Nucleus accumbens (tissue), 56 donors: ENCODE results near the gene VPS13D.

Source experiments
- DNase-seq, 56 donors: peaks; one replicate each; lab custom pipeline; 2025; lab: John Stamatoyannopoulos, UW

Gene VPS13D

DNA sequence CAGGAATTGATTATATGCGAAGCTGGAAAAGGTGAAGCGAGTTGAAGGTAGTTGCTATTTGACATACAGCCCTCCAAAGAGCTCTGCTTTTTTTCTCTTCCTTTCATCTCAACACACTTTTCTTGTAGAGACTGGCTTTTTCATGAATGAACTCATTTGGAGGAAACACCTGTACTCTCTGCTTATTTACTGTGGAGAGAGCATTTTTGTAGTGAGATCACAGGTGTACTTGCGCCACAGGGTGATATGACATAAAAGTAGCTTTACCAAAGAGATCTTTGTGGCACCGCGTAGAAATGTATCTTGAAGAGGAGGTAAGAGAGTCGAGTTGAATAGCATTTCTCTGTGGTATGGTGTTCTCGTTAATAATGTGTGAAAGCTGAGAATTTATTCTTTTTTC, 187.6 kb downstream of the VPS13D start:
- no peak for DNase-seq

DNA sequence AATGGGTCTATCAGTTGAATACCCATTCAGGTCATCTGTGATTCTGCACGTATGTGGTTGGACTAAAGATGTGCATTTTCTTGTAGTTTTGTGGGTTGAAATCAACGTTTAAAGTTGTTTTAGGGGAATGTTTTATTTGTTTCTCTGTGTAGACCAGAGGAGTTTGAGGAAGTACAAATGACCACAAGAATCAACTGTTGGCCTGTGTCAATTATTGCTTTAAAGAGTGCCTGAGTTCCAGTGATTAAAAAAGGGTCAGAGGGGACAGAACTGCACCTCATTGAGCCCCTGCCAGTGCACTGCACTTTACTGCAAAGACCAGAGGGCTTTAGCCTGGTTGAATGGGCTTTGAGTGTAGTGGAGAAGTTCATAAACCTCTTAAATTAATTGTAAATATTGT, 190.3 kb downstream of the VPS13D start:
- no peak for DNase-seq

DNA sequence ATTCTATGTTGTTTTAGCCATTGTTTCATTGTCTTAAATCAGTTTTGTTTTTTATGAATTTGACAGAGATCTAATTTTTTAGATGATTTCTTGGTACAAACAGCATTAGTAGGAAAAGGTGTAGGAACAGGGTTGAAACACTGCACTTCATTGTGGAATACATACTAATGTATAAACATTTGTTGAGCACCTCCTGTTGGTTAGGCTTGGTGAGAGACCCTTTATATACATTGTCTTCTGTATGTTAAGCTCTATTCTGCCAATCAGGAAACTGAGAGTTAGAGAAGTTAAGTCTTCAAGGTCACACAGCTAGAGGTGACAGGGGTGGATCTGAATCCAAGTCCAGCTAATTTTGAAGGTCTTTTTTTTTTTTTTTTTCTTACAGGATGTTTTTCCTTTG, 192.7 kb downstream of the VPS13D start:
- no peak for DNase-seq

DNA sequence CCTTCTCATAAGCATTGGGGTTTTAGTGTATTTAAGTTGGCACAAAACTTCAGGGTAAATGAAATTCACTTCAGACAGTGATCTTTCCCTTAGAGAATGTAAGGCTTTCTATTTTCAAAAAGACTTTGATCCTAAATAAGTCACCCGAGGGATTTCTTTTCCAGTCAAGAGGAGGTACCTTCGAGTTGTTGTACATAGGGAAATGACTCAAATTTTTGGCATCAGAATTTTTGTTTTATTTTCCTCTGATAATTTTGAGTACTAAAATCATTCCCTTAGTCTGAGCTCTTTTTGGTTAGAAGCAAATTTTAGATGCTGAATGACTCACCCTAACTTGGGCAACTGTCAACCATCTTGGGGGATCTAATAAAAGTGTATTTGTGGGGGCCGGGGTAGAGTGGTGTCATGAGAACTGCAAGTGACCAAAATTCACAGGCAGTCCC, 194.3 kb downstream of the VPS13D start:
- DNase-seq, result no peak

DNA sequence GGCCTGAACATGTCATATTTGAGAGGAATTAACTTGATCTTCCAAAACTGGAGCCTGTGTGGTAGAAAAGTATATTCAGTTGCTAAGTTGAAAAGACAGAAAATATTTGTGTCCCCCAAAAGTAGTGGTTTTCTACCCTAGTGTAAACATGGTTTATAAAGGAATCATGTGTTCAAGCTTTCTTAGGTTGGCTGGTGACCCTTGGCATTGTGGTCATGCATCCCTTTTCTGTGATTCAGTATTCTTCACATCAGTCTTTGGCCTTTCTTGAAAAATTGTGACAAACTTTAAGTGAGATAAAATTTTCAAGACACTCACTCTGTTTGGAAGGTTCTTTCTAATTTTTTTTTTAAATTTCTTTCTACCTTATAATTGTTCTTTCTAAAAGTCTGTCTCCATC, 195.0 kb downstream of the VPS13D start:
- no peak for DNase-seq

DNA sequence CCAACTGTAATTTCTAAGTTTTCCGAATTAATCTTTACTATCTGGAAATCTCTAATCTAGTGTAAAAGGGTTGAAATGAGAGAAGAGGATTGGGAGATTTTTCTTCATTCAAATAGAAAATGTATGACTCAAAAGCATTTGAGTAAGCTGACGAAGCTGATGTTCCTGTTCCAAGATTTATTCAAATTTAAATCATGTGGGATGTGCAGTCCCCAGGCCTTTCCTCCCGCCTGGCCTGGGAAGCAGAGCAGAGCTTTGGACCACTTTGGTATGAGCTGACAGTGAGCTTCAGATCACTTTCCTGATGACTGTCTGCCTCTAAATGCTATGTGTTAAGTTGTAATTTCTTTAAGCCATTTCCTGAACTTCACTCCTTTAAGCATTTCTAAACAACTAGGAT, 196.2 kb downstream of the VPS13D start:
- DNase-seq, result peak in 4 of 56 donors; percentile 10 to 16 (median 14)

DNA sequence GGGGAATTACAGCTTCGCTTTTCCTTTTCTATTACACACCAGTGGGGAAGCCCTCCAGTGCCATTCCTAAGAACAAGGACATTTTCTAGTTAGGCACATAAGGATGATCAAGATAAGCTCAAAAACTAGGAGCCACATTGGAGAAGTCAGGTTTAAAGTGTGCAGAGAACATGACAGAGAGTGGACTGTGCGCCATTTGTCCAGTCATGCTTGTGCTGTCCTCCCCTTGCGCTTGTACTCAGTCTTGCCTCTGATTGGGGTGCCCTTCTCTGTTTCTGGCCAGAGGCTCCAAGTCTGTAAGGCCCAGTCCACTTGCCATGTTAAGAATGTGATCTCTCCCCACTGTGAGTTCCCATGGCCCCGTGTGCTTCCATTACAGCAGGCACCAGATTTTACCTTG, 198.5 kb downstream of the VPS13D start:
- DNase-seq, result no peak

DNA sequence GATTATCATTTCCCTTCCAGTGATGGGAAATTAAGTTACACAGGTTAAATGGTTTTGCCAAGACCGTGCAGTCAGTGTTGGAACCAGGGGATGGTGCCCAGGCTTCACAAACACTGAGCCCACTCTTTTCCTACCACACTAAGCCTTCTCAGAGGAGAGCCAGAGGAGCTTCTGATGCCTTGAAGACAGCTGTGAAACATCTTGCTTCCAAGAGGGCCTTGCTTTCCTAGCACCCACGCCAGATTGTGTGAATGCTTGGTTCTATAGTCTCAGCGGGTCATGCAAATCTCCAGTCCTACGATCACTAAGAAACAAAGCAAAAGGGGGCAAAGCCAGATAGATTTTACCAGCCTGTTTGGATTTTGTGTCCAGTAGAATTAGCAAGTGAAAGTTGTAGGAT, 200.7 kb downstream of the VPS13D start:
- DNase-seq, result no peak

DNA sequence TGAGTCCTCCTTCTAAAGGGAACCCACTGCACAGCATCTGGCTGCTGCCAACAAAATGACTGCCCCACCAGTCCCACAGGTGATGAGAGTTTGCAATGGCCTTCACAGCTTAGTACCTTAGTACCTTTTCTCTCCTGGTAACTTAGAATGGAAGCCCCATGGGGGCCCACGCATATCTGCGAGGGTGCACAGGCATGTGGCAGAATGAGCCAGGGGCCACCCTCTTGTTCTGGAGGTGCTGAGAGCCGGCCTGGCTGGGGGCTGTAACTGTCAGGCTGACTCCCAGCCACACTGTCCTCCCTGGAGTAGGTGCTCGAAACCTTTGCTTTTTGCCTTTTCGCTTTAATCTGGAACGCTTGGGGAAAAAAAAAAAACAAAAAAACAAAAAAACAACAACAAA, 203.1 kb downstream of the VPS13D start:
- no peak for DNase-seq

DNA sequence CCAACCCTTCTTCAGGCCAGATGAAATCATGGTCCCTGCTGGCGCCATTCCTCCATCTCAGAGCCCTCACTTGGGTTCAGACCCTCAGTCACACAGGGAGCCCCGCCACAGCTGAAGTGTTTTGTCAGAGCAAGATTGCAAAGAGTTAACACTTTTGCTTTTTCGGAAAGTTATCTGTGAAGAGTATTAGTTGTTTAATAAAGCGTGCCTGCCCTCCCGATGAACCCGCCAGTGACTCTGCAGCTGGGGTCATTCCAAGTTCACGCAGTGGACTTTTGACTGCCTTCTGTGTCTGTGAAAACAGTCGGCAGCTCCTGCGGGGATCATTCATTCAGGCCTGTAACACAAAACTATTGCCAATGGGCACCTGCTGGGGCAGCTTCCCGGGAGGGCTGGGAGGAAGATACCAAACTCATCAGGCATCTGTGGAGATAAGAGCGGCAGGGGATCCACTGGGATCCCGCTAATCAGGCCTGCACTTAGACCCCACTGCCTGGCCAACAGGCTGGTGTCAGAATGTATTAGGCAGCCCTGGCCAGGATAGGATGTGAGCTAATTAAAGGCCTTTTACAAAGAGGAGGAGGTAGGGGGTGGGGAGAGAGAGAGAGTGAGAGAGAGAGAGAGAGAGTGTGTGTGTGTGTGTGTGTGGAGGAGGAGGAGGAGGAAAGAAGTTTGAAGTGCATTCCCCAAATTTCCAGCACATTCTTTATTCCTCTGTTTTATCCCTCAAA, 203.7 kb downstream of the VPS13D start:
- peak in 4 of 56 donors; percentile 17 to 40 (median 20) for DNase-seq

DNA sequence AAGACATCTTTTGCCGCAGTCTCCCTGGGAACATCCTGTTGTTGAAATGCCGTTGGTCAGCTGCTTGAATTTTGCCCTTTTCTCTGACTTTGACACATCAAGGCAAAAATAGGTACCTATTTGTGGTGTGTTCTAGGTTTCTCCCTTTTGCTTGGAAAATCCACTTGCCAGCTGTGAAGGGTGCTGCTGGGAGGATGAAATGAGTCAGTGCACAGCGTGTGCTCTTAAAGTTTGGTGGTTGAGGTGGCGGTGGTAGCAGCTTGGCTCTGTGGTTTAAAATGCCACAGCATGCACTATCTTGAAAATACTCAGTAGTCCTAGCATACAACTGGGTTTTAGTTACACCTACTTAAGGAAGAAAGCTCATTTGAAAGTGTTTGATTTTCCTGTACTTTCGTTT, 204.3 kb downstream of the VPS13D start:
- peak in 8 of 56 donors; percentile 3 to 54 (median 24) for DNase-seq

DNA sequence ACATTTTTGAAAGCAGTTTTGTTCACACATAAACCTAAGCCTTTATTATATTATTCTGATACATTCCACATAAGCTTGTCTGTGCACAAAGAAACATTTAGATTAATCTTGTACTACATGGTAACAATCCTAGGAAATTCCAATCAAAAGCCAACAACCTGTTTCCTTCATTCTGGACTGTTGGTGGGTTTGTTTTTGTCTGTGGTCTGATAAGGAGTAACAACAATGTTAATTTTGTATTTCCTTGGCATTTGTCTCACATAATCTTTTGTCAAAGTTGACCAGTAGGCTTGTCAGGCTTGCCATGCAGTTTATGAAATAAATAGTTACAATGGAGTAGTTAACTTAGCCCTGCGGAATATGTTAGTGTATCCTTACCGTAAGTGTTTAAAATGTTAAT, 204.9 kb downstream of the VPS13D start:
- DNase-seq, result no peak

DNA sequence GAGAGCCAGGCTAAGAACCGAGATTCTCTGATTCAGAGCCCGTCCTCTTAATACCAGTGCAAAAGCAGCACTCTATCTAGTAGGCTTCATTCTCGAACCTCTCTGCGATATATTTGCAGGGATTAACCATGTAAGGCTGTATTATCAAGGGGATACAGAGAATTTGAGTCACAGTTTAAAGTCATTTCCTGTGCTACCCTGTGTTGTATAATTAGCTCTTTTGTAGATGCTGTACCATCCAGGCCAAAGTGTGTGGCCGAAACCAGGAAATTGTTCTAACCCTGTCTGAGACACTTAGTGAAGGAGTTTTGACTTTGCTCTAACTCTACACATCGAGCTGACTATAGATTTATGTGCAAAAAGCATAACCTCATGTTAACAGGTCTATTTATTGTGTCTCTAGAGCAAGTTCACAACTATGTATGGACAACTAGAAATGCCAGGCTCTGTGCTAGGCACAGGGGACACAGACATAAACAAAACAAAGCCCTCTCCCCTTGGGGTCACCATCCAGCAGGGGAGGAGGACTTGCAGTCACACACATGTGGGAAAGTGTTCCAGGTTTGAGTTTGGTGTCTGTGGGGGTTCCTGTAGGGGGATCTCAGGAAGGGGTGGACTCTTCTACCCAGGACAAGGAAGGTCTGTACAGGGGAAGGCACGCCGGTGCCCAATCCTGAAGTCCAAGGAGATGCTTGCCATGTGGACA, 206.0 kb downstream of the VPS13D start:
- DNase-seq, result no peak

DNA sequence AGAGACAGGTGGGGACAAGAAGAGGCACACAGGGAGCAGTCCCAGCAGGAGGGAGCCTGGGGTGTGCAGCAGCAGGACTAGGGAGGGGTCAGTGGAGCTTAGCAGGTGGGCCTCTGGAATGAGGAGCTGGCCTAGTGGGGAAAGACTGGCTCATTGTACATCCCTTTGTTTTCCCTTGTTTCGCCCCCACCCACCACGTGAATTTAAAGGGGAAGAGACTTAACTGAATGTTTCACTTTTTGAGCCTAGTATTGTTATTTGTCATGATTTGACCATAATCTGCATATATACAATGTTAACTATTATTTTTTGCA, 206.5 kb downstream of the VPS13D start:
- DNase-seq, result no peak

DNA sequence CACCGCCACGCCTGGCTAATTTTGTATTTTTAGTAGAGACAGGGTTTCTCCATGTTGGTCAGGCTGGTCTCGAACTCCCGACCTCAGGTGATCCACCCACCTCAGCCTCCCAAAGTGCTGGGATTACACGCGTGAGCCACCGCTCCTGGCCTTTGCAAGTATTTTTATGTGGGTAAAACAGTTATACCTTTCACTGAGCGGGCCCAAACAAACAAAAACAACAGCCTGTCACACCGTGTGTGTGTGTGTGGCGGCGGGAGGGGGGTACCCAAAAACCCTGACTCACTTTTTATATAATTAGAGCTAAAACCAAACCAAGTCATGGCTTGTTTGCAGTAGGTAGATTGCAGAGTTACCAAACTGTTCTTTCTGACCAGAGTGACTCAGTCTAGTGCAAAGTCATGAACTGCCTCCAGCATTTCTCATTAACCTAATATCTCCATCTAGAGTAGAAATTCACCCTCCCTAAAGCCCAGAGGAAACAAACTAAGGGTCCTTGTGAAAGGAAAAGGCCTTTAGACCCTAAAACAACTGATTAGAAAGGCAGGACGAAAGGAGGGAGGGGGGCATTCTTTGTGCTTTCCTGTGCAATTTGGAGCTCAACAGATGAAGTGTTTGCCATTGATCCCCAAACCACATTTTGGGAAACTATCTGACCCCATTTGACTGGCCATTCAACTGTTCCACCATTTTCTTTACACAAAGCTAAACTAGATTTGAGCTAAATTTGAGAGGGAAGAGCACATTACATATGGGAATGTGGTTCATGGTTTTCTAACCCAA, 207.2 kb downstream of the VPS13D start:
- DNase-seq, result no peak

DNA sequence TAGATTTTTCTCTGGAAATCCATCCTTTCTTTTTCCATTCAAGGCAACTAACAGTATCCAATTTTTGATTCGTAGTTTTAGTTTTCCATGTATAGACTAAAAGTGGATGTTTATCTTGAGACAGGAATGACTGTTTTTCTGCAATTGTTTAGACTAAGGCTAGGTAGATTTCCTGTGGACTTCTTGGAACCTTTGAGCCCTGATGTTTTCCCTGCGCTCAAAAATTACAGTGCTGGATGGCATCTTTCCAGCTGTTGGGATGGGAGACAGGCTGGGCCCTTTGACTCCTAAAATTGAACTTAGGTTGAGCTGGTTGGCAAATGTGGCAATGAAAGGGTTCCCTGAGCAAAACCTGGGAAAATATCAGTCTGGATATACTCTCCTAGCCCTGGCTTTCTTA, 207.8 kb downstream of the VPS13D start:
- no peak for DNase-seq

DNA sequence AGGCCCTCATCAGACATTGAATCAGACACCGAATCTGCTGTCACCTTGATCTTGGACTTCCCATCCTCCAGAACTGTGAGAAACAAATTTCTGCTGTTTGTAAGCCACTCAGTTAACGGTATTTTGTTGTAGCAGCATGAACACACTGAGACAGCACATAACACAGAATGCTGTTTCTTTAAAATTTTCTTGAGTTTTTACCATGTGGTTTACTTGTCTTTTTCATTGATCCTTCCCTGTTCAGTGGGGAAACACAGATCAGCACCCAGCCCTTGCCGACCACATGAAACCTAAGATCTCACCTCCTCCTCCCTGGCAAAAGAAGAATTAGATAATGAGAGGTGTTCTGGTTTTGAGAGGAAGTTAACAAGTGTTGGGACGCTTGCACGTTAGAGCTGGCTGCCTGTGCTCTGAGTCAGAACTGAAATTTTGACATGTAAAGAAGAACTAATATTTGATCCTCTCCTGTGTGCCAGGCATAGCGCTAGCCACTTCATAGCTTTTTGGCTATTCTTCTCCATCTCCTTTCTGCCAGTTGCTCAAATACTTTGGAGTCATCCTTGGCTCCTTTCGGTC, 208.6 kb downstream of the VPS13D start:
- DNase-seq, result no peak

DNA sequence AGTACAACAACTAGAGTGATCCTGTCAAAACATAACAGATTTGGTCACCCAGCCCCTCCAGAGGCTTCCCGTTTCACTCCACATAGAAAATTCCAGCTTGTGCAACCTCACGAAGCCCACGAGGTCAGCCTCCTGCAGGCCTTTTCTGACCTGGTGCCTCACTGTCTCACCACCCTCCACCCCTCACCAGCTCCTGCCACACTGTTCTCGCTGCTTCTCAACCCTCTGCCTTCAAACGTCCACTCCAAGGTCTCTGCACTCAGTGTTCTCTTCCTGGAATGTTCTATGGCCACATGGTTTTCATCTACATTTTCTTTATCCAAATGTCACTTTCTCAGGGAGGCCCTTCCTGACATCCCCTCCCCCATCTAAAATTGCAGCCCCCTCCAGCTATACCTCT, 209.2 kb downstream of the VPS13D start:
- DNase-seq, result no peak

DNA sequence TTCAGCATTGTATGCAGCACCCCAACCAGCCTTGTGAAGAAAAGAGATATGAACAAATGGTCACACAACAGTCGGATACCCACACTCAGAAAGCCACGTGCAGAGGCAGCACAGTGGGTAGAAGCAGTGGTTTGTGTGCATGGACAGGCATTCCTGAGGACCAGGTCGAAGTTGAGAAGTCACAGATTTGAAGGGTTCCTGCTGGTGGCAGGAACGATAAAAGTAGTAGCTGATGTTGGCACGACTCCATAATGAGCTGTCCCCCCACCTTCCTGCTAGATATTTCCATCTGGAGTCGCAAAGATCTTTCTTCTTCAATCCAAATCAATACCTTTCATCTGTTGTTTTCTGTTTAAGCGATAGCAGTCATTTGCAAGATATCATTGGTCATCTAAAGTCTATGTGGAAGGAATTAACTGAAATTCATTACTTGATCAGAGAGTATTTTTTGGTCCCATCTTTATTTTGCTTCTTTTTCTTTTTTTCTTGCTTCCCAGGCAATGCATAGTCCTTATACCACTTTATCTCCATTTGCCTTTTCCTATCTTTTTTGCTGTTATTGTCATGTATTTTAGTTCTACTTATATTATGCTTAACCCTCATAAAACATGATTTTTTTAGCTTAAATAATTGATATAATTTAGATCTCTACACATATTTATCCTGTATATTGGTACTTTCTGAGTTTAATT, 211.7 kb downstream of the VPS13D start:
- DNase-seq, result no peak

DNA sequence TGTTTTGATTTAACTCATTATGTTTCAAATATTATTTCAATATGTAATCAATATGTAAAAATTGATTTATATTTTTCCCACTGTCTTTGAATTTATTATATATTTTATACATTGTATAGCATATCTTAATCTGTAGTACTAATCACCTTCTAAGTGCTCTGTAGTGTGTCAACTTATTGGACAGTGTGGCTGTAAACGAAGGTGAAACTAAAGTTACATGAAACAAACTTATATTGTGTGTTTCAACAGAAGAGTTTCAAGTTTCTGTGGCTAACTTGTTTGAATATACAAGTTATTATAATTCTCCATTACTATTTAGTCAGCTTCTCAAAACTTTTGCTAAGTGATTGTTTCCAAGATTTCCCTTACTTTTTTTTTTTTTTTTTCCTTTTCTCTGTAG, 212.4 kb downstream of the VPS13D start:
- DNase-seq, result no peak

DNA sequence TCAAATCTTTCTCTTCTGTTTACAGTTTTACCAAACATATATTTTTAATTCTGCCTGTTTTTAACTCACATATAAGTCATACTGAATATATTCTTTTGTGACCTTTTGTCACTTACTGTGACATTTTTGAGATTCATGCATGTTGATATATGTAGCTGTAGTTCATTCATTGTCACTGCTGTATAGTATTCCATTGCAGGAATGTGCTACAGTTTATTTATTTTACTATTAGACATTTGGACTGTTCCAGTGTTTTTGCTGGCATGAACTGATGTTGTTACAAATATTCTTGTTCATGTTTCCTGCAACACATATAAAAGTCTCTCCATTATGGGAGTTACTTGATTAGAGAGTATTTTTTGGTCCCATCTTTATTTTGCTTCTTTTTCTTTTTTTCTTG, 213.3 kb downstream of the VPS13D start:
- no peak for DNase-seq
